A673 (cell line): ENCODE data around the gene LYZ.

ENCODE experiments used
- CTCF ChIP-seq: fragments of 300-800, 200-600 bp; sonication (generic); conservative IDR thresholded peaks from 2 replicates; pipeline ENCODE4 v1.5.1; 2017; ENCODE audit warnings: low read depth, mild to moderate bottlenecking, antibody characterized with exemption, low read length, moderate library complexity, mixed read lengths
- EZH2 ChIP-seq: fragments of 200-600 bp; sonication (generic); IDR thresholded peaks from 2 replicates; pipeline ENCODE4 v1.6.1; 2017; ENCODE audit warnings: borderline replicate concordance, low read depth, mild to moderate bottlenecking, mixed read lengths, antibody characterized with exemption, low read length; ENCODE audit not compliant: poor library complexity, severe bottlenecking

GRCh38 chr12:69309461-69309860 is 38.7 kb upstream of the LYZ start:
- TF ChIP-seq CTCF (no peak), EZH2 (no peak)
